ENCODE data around the gene IQSEC2.

IQSEC2 gene

DNA sequence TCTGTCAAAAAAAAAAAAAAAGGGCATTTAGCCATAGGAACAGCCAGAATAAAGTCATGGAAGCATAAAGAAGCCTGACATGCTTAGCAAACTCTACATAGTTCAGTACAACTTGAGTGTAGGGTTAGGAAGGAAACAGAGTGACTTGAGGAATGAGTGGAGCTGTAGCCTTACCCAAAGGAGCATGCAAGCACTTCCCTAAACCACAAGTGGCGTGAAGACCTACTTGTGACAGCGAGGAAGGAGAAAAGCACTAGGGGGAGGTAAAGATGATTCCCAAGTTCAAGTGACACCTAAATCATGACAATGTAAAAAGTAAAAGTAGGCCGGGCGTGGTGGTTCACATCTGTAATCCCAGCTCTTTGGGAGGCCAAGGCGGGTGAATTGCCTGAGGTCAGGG, 21.8 kb upstream of the IQSEC2 start:
- H3K9ac ChIP-seq (ENCODE audit: low read length) = no peak overlapping the region
- TF ChIP-seq CTCF (IDR thresholded peaks at IDR 0.05; ENCODE audit: low read depth, low read length) = no peak
- no peak for TF ChIP-seq EZH2phosphoT487 (IDR thresholded peaks at IDR 0.05; ENCODE audit: low read depth)

GRCh38 chrX:53300157-53300556, 18.8 kb upstream of the IQSEC2 start:
- Histone ChIP-seq H3K36me3 (replicated peaks; ENCODE audit: low read depth, low read length) (no peaks in the 10 kb centered on the region), H3K9ac (ENCODE audit: low read length) (no peak overlapping the region), H3K27me3 (ENCODE audit: low read depth, low read length) (no peaks in the 10 kb centered on the region), H4K20me1 (ENCODE audit: insufficient read depth, low read length) (no peaks in the 10 kb centered on the region), H3K27ac (ENCODE audit: low read length) (no peak overlapping the region), H3K4me2 (ENCODE audit: low read length) (no peak overlapping the region), H3K9me3 (ENCODE audit: insufficient read depth, low read length) (no peaks in the 10 kb centered on the region), H3K79me2 (ENCODE audit: low read length) (no peaks in the 10 kb centered on the region), H2AFZ (ENCODE audit: low read depth, low read length) (no peak overlapping the region), H3K4me1 (ENCODE audit: low read length) (no peaks in the 10 kb centered on the region), H3K4me3 (ENCODE audit: low read length) (no peak overlapping the region)
- TF ChIP-seq EZH2phosphoT487 (IDR thresholded peaks at IDR 0.05; ENCODE audit: low read depth) (no peak), CTCF (IDR thresholded peaks at IDR 0.05; ENCODE audit: low read depth, low read length) (no peak)

More for the DNA sequence above, 21.8 kb upstream of the IQSEC2 start:
- no peaks in the 10 kb centered on the region for H3K27me3 ChIP-seq (ENCODE audit: low read depth, low read length)
- no peak overlapping the region for H3K4me2 ChIP-seq (ENCODE audit: low read length)
- no peaks in the 10 kb centered on the region for H3K36me3 ChIP-seq (replicated peaks; ENCODE audit: low read depth, low read length)
- no peaks in the 10 kb centered on the region for H3K9me3 ChIP-seq (ENCODE audit: insufficient read depth, low read length)
- no peaks in the 10 kb centered on the region for H3K79me2 ChIP-seq (ENCODE audit: low read length)
- H3K4me3 ChIP-seq (ENCODE audit: low read length) = no peak overlapping the region
- H4K20me1 ChIP-seq (ENCODE audit: insufficient read depth, low read length) = no peaks in the 10 kb centered on the region
- peaks cover 7% of the 10 kb centered on the region for H3K4me1 ChIP-seq (ENCODE audit: low read length)
- no peak overlapping the region for H3K27ac ChIP-seq (ENCODE audit: low read length)
- H2AFZ ChIP-seq (ENCODE audit: low read depth, low read length) = no peak overlapping the region

DNA sequence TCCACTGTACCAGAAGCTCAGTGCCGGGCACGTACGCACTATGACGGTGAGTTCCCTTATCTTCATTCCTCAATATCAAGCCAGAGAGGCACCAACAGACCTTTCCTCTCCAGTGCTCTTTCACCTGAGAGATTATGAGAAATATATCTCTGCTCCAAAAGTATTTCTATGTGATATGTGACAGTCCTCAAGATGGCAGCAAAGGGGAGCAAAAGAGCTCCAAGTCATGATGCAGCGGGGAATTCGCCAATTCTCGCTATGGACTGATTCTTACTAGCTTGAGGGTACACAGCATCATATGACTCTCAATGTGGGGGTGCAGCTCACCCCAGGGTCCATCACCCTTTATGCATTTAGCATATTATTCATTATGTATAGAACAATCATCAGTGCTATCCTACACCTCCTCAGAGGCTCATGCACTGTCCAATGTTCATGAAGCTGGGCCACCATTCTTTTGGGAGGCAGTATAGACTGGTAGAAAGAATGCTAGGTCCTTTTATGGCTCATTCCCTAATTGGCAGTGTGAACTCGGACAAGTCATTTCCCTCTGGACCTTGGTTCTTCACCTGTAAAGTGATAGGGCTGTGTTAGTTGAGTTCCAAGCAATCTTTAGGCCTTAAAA, 12.8 kb upstream of the IQSEC2 start:
- Histone ChIP-seq H3K27me3 (ENCODE audit: low read depth, low read length) (no peaks in the 10 kb centered on the region), H3K4me2 (ENCODE audit: low read length) (no peak overlapping the region), H3K36me3 (replicated peaks; ENCODE audit: low read depth, low read length) (no peaks in the 10 kb centered on the region), H3K79me2 (ENCODE audit: low read length) (no peaks in the 10 kb centered on the region), H3K27ac (ENCODE audit: low read length) (no peak overlapping the region), H3K4me1 (ENCODE audit: low read length) (no peaks in the 10 kb centered on the region), H3K4me3 (ENCODE audit: low read length) (no peak overlapping the region), H4K20me1 (ENCODE audit: insufficient read depth, low read length) (no peaks in the 10 kb centered on the region), H2AFZ (ENCODE audit: low read depth, low read length) (no peak overlapping the region), H3K9ac (ENCODE audit: low read length) (no peak overlapping the region), H3K9me3 (ENCODE audit: insufficient read depth, low read length) (no peaks in the 10 kb centered on the region)
- peak; percentile 33 for TF ChIP-seq CTCF (IDR thresholded peaks at IDR 0.05; ENCODE audit: low read depth, low read length)
- no peak for TF ChIP-seq EZH2phosphoT487 (IDR thresholded peaks at IDR 0.05; ENCODE audit: low read depth)

- Histone ChIP-seq H3K4me3 (ENCODE audit: low read length) (no peak overlapping the region), H3K4me2 (ENCODE audit: low read length) (no peak overlapping the region), H4K20me1 (ENCODE audit: insufficient read depth, low read length) (no peaks in the 10 kb centered on the region), H2AFZ (ENCODE audit: low read depth, low read length) (no peak overlapping the region), H3K9me3 (ENCODE audit: insufficient read depth, low read length) (no peaks in the 10 kb centered on the region), H3K27ac (ENCODE audit: low read length) (no peak overlapping the region), H3K79me2 (ENCODE audit: low read length) (no peaks in the 10 kb centered on the region), H3K36me3 (replicated peaks; ENCODE audit: low read depth, low read length) (no peaks in the 10 kb centered on the region), H3K27me3 (ENCODE audit: low read depth, low read length) (no peaks in the 10 kb centered on the region), H3K9ac (ENCODE audit: low read length) (no peak overlapping the region), H3K4me1 (ENCODE audit: low read length) (no peaks in the 10 kb centered on the region)
- TF ChIP-seq CTCF (IDR thresholded peaks at IDR 0.05; ENCODE audit: low read depth, low read length) (no peak), EZH2phosphoT487 (IDR thresholded peaks at IDR 0.05; ENCODE audit: low read depth) (no peak)
Measured at GRCh38 chrX:53291596-53291995, 10.2 kb upstream of the IQSEC2 start.
